Measurements from ENCODE around the gene KCP.
A peak's percentile ranks its signal among the peaks of the same experiment; 100 is the strongest.
"Not testable (repeated sequence)": the region's sequence is repeated elsewhere in the genome, so short reads cannot be mapped to it uniquely, and the experiment has no call there.

The KCP gene

GRCh38 chr7:128921866-128922440 lies 11.4 kb upstream of the KCP start:
- DNase-seq (ENCODE audit: low spot score), result no peak

GRCh38 chr7:128920913-128921582 lies 10.5 kb upstream of the KCP start:
- DNase-seq (ENCODE audit: low spot score), result no peak

GRCh38 chr7:128919881-128920799 lies 9.6 kb upstream of the KCP start:
- DNase-seq (ENCODE audit: low spot score), result no peak

DNA sequence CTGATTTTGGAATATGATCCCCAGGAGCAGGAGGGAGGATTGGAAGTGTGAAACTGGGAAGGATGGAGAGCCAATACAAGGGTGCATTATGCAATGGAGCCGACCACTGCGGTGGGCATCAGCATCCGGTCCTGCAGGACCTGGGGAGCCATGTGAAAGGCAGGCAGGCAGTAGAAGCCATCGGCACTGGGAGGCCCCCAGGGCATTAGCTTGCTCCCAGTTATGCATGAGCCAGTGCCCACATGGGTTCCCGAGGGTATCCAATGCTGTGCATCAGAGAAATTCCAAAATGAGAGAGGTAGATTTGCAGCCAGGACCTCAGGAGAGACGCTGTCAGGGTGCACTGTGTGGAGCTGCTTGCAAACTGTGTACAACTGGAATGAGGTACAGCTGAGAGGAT lies 8.7 kb upstream of the KCP start:
- no peak for DNase-seq (ENCODE audit: low spot score)

DNA sequence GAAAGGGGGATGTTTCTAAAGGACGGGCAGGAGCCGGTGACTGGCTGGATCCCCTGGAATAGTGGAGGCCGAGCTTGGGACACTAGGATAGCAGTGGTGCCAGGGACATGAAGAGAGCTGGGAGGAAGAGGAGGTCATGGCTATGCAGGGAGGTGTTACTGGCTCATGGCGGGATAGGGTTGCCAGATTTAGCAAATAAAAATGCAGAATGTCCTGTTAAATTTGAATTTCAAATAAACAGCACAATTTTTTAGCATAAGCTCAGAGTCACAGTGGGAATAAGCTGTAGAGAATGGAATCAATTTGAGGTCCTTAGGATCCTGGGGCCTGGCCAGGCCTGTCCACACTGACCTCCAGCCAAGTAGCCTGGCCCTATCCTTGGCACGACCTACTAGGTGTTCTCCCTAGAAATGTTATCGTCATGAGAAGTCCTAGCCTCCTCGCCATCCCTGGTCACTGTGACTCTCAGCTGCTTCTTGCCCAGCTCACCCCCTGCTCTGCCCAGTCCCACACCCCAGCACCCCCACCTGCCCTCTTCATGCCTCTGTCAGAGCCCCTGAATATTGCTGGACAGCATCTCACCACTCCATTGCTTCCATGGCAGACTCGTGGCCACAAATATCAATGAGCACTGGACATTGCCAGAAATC lies 7.6 kb upstream of the KCP start:
- DNase-seq (ENCODE audit: low spot score), result no peak

- no peak for DNase-seq (ENCODE audit: low spot score)
Observed at GRCh38 chr7:128917122-128917521, 6.6 kb upstream of the KCP start.

DNA sequence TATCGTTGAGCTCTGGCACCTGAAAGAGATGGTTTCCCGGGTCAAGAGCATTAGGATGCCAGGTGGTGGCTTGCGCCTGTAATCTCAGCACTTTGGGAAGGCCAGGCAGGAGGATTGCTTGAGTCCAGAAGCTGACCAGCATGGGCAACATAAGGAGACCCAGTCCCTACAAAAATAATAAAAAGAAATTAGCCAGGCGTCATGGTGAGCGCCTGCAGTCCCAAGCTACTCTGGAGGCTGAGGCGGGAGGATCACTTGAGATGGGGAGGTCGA lies 6.1 kb upstream of the KCP start:
- DNase-seq (ENCODE audit: low spot score), result no peak

DNA sequence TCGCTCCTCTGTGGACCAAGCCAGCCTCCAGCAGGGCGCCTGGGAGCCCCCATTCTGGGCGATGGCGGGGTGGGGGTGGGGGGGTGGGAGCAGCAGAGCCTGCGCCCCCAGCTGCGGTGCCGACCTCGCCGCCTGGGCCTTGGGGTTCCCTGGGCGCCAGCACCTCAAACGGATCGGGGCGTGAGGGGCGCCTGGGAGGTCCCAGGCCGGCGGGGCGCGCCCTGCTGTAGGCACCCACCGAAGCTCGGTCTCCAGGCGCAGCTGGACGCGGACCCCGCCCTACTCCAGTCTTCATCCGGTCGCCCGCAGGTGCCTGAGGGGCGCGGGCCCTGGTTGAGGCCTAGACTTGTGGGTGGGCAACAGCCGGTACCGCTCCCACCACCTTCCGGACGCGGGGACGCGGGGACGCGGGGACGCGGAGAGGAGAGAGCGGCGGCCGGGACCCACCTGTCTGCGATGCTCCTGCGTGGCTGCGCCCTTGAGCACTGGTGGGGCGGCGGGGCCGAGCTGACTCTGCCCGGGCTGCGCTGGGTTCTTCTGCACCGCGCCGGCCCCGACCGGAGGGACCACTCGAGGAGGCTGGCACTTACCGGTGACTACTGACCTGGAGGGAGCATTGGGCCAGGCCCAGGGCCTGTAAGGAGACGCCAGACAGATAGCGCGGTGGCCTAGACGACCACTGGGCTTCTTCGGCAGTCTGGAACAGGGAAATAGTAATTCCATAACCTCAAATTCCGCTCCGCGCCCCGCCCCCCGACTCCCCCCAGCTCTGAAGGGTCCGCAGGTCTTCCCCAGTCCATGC lies 5.5 kb upstream of the KCP start:
- DNase-seq (ENCODE audit: low spot score), result no peak

DNA sequence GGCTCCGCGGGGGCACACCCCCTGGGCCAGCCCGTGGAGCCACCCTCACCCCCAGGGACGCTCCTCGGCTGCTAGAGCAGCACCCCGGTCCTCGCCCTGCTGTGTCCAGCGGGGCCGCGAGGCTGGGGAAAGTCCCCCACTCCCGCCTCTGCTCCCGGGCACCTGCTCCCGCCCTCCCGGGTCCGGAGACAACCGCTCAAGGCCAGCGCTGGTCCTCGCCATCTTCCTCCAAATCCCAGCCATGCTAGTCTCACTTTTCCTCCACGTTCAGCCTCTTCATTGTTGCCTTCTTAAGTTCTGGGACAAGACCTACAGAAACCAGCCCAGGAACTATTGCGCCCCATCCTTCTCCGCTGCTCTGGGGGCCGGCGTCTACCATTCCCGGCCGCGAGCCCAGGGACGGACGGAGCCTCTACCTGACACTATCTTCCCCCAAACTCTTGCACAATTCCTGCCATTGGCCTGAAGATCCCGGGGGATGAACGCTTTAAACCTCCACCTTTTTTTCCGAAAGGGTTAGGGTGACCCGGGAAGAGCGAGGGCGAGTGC lies 4.8 kb upstream of the KCP start:
- no peak for DNase-seq (ENCODE audit: low spot score)

DNA sequence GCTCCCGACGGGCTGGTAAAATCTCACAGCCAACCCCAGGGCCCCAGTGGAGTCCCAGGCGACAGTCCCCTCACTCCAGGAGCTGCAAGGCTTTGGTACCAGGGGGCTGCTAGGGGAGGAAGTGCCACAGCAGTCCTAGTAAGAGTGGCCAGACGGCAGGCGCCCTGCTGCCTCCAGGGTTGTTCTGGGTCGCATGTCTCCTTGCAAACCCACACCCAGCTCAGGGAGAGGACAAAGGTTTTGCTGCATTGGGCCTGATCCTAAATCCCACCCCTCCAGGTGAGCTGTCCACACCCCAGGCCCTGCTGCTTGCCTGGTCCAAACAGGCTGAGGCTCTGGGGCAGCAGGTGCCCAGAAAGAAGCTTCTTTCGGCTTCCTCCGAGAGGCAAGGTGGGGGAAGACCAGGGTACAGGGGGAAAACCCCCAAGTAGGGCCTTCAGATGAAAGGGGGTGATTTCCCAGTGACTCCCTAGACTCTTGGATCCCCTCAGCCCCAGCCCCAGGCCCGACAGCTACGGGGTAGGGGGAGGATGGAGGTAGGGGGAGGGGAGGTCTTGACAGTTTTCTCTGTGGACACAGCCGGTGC lies 4.2 kb upstream of the KCP start:
- DNase-seq (ENCODE audit: low spot score), result no peak

DNA sequence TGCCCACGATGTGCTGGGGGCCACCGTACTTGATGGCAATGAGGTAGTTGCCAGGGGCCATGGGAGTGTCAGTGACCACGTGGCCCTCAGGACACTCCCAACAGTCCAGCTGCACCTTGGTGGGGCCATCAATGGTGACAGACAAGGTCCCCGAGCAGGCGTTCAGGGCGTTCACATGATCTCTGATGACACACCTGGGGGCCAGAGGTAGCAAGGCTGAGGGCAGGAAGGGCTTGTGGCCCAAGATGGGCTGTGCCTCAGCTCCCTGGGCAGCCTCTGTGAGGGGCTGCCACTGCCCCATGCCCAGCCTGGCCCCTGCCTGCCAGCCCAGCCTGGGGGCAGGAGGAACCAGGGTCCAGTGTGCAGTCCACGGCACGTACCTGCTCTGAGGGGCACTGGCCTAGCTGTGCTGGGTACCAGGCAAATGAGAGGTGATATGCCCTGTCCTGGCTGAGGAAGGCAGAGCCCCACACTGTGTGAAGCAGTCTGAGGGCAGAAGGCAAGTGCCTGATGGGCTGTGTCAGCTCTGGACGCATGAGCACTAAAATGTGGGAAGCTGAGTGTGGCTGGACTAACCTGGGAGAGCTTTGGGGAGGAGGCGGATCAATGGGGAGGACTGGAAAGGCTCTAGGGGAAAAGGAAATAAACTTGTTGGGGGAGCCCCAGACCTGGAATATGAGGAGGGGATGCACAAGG lies 3.5 kb upstream of the KCP start:
- no peak for DNase-seq (ENCODE audit: low spot score)

- DNase-seq (ENCODE audit: low spot score), result not testable (repeated sequence)
Observed at GRCh38 chr7:128912709-128913495, 2.4 kb upstream of the KCP start.

- DNase-seq (ENCODE audit: low spot score), result no peak
Observed at GRCh38 chr7:128912281-128912680, 1.8 kb upstream of the KCP start.

DNA sequence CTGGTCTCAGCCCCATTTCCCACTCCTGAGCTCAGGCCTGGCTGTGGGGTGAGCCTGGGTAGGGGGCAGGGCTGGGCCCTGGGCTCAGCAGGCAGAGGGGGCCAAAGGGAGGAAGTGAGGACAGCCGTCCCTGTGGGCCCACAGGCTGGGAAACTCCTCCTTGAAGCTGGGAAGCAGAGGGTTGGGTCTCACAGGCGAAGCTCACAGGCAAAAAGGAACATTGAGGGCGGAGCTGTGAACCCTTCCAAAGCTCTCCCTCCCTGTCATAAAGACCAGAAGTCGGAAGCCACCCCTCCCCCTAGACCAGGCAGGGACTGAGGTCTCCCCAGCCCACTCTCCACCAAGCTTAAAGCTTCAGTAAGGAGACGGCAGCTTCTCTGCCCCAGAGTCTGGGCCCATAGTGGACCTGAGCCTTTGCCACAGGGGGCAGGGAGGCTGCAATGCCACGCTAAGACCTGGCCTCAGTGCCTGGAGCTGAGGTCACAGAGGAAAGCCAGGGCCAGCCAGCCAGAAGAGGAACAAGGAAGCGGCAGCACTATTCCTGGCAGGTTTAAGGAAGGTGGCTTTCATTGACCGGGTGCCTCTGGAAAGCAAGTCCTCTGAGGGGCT lies 1.0 kb upstream of the KCP start:
- DNase-seq (ENCODE audit: low spot score), result no peak

GRCh38 chr7:128909625-128910568 lies 612 bp downstream of the KCP start:
- peak; percentile 74 for DNase-seq (ENCODE audit: low spot score)

DNA sequence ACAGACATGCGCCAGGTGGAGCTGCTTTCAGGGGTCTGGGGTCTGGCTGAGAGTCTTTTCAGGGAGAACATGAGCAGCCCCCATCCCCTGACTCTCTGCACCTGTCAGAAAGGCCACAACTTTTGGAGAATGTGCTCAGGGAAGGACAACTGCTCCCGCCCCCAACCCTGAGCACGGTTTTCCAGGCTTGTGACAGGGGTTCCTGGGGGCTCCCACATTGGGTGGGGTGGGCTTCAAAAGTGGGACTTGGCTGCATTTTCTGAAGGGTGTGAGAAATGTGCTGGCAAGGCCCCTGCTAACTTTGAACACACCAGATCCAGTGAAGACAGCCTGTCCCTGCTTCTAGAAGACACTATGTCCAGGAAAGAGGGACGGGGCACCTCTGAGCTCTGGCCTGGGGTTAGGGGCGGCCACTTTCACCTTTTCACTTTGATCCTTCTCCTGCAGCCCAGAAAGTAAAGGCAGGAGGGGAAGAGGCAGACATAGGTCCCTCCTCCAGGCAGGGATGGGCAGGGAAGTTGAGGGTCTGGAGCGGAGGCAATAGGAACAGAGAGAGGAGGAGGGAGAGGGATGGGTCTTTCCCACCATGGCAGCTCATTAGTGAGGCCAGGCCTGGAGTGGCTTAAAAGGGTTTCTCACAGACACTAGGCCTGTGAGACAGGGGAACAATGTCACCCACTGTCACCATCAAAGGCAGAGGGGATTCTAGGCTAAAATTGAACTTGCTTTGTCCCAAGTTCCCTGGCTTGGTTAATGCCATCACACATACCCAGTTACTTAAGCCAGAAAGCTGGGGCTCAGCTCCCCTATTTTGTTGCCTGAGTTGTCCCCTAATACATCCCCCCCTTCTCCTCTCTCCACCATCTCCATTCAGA lies 1.5 kb downstream of the KCP start:
- no peak for DNase-seq (ENCODE audit: low spot score)

Measured in AG08396 (cell line).